DMS 273 (cell line): ENCODE data around the gene LMO3.
"Not testable (repeated sequence)": the region's sequence is repeated elsewhere in the genome, so short reads cannot be mapped to it uniquely, and the experiment has no call there.

Source experiments
- DNase-seq: peaks from one replicate; lab custom pipeline; 2025; ENCODE audit not compliant: unreplicated experiment; lab: John Stamatoyannopoulos, UW

Gene LMO3

GRCh38 chr12:16553457-16553856 is 52.5 kb downstream of the LMO3 start:
- DNase-seq: no peak

- no peak for DNase-seq
These were observed 53.7 kb downstream of the LMO3 start for GRCh38 chr12:16552301-16552700.

- DNase-seq: no peak
These were observed 60.1 kb downstream of the LMO3 start for GRCh38 chr12:16545836-16546235.

GRCh38 chr12:16542586-16542985 is 63.4 kb downstream of the LMO3 start:
- DNase-seq: no peak

GRCh38 chr12:16537652-16538051 is 68.3 kb downstream of the LMO3 start:
- not testable (repeated sequence) for DNase-seq

- DNase-seq: no peak
These were observed 74.3 kb downstream of the LMO3 start for GRCh38 chr12:16531621-16532020.

- no peak for DNase-seq
These were observed 75.6 kb downstream of the LMO3 start for GRCh38 chr12:16530268-16530850.

GRCh38 chr12:16526693-16527092 is 79.3 kb downstream of the LMO3 start:
- DNase-seq: no peak

- DNase-seq: no peak
These were observed 81.6 kb downstream of the LMO3 start for GRCh38 chr12:16524378-16524777.

- DNase-seq: no peak
These were observed 82.0 kb downstream of the LMO3 start for GRCh38 chr12:16523951-16524331.

- no peak for DNase-seq
These were observed 82.5 kb downstream of the LMO3 start for GRCh38 chr12:16523284-16523950.

- DNase-seq: no peak
These were observed 85.6 kb downstream of the LMO3 start for GRCh38 chr12:16520328-16520727.

GRCh38 chr12:16515666-16516065 is 90.3 kb downstream of the LMO3 start:
- DNase-seq: no peak

GRCh38 chr12:16513231-16513630 is 92.7 kb downstream of the LMO3 start:
- no peak for DNase-seq

GRCh38 chr12:16509411-16509810 is 96.6 kb downstream of the LMO3 start:
- DNase-seq: no peak

GRCh38 chr12:16506394-16506793 is 99.6 kb downstream of the LMO3 start:
- no peak for DNase-seq

- DNase-seq: no peak
These were observed 101.8 kb downstream of the LMO3 start for GRCh38 chr12:16504200-16504599.

GRCh38 chr12:16499611-16500010 is 106.4 kb downstream of the LMO3 start:
- no peak for DNase-seq
